Activated gamma-delta T cell treated with anti-CD3 and anti-CD28 coated beads, Interleukin-2, amount 50 U/mL, for 16 hours (primary cell): ENCODE data around the gene CNOT6L.
A peak's percentile ranks its signal among the peaks of the same experiment; 100 is the strongest.

Experiments
- DNase-seq: peaks from one replicate; pipeline ENCODE4 v3.0.0-alpha.2; 2020; ENCODE audit warnings: low read depth

Gene CNOT6L

GRCh38 chr4:77820649-77821561, 1.7 kb upstream of the CNOT6L start:
- no peak for DNase-seq

- peak; percentile 92 for DNase-seq
These were observed 878 bp upstream of the CNOT6L start for GRCh38 chr4:77819843-77820648.

- DNase-seq: no peak
These were observed 255 bp upstream of the CNOT6L start for GRCh38 chr4:77819404-77819842.

GRCh38 chr4:77818073-77818601, 1.0 kb downstream of the CNOT6L start:
- no peak for DNase-seq

- no peak for DNase-seq
These were observed 1.7 kb downstream of the CNOT6L start for GRCh38 chr4:77817304-77818072.

- DNase-seq: no peak
These were observed 2.6 kb downstream of the CNOT6L start for GRCh38 chr4:77816546-77816945.

- DNase-seq: no peak
These were observed 3.5 kb downstream of the CNOT6L start for GRCh38 chr4:77815636-77816035.

- no peak for DNase-seq
These were observed 13.3 kb downstream of the CNOT6L start for GRCh38 chr4:77805840-77806239.

- DNase-seq: no peak
These were observed 14.7 kb downstream of the CNOT6L start for GRCh38 chr4:77804471-77804870.

GRCh38 chr4:77802402-77802801, 16.8 kb downstream of the CNOT6L start:
- no peak for DNase-seq

- DNase-seq: no peak
These were observed 17.9 kb downstream of the CNOT6L start for GRCh38 chr4:77801260-77801608.

GRCh38 chr4:77800483-77801259, 18.5 kb downstream of the CNOT6L start:
- no peak for DNase-seq

GRCh38 chr4:77800077-77800476, 19.1 kb downstream of the CNOT6L start:
- no peak for DNase-seq

- no peak for DNase-seq
These were observed 20.8 kb downstream of the CNOT6L start for GRCh38 chr4:77798385-77798784.

- DNase-seq: no peak
These were observed 21.9 kb downstream of the CNOT6L start for GRCh38 chr4:77797239-77797638.

- no peak for DNase-seq
These were observed 23.8 kb downstream of the CNOT6L start for GRCh38 chr4:77795326-77795725.

- DNase-seq: no peak
These were observed 29.0 kb downstream of the CNOT6L start for GRCh38 chr4:77790146-77790545.

GRCh38 chr4:77788990-77789389, 30.2 kb downstream of the CNOT6L start:
- DNase-seq: no peak

GRCh38 chr4:77787969-77788368, 31.2 kb downstream of the CNOT6L start:
- no peak for DNase-seq

GRCh38 chr4:77785669-77786068, 33.5 kb downstream of the CNOT6L start:
- no peak for DNase-seq

- no peak for DNase-seq
These were observed 35.3 kb downstream of the CNOT6L start for GRCh38 chr4:77783895-77784294.
